Prostate gland (tissue), 2 donors: ENCODE measurements around the gene CDH22. TPM values are rescaled to one million over a fixed set of nuclear protein-coding genes. Genes with fewer than 3 reads are reported as not detected.

ENCODE experiments used
- DNase-seq: peaks from one replicate; pipeline ENCODE4 v3.0.0-alpha.2; 2019; ENCODE audit warnings: low spot score
- H3K27ac ChIP-seq, 2 donors: fragments of 200-600 bp; sonication (generic); 2 replicates each; pipeline ENCODE4 v1.5.1; 2017 to 2019
- H3K27me3 ChIP-seq: fragments of 200-600 bp; sonication (generic); replicated peaks from 2 replicates; pipeline ENCODE4 v1.5.1; 2019; ENCODE audit not compliant: insufficient read depth
- H3K36me3 ChIP-seq, 2 donors: fragments of 200-600 bp; sonication (generic); 1 replicate in 1 of 2; 2 replicates in 1 of 2; pipeline versions ENCODE4 v1.5.1 to v1.8.1; 2017 to 2019
- H3K4me1 ChIP-seq: fragments of 200-600 bp; sonication (generic); replicated peaks from 2 replicates; pipeline ENCODE4 v1.5.1; 2019
- H3K4me3 ChIP-seq, 2 donors: fragments of 200-600 bp; sonication (generic); 2 replicates each; pipeline ENCODE4 v1.5.1; 2017 to 2019
- H3K9me3 ChIP-seq: fragments of 200-600 bp; sonication (generic); 2 replicates; pipeline ENCODE4 v1.5.1; 2017
- CTCF ChIP-seq, 4 experiments: fragments of 200-600 bp in 2 of 4; fragments of 450-650 bp in 2 of 4; sonication (generic) in 2 of 4; IDR thresholded peaks; 1 replicate in 3 of 4; 2 replicates in 1 of 4; pipeline ENCODE4 v1.5.1; 2016 to 2019; ENCODE audit warnings: antibody characterized with exemption in 4 of 4, mild to moderate bottlenecking in 2 of 4, moderate library complexity in 2 of 4
- POLR2A ChIP-seq: fragments of 450-650 bp; IDR thresholded peaks from one replicate; pipeline ENCODE4 v1.6.1; 2016; ENCODE audit warnings: antibody characterized with exemption, mild to moderate bottlenecking
- POLR2AphosphoS5 ChIP-seq: sonication (generic); formaldehyde crosslinking; IDR thresholded peaks from one replicate; pipeline ENCODE4 v1.6.1; 2017; ENCODE audit warnings: antibody characterized with exemption
- WGBS: methylation state at CpG from one replicate; pipeline ENCODE4 v1.1.5; 2018; 5-methylcytosine and 5-hydroxymethylcytosine counted together
- intact Hi-C: fragments of 100-400 bp; cut with DNase I; formaldehyde crosslinking; loops from one replicate; pipeline ENCODE4 v1.14.2; 2022
- total RNA-seq, 2 donors: library from RNA; depleted of rRNA; stranded (reverse); fragments of >200 nt; gene quantifications; one replicate each; pipeline ENCODE4 v1.1.0, GENCODE V29; 2016

CDH22 gene
- total RNA-seq, 2 donors from 2014 or later: 1.9 to 3.3 TPM

- intact Hi-C loops: loop anchor here (10.0 kb wide), 1 partner anchor 333 kb away; the partner anchor contains the start of gene TP53RK
- no peaks in the 10 kb centered on the region for H3K4me1 ChIP-seq
- H3K36me3 ChIP-seq: no peaks in the 10 kb centered on the region
- H3K27ac ChIP-seq: no peak overlapping the region
- 88% methylated on average over 7 of the region's 7 CpGs for WGBS
- DNase-seq: no peak
- no peak for TF ChIP-seq CTCF (IDR thresholded peaks at IDR 0.05)
- H3K9me3 ChIP-seq: no peaks in the 10 kb centered on the region
- no peaks in the 10 kb centered on the region for H3K27me3 ChIP-seq
- no peak overlapping the region for H3K4me3 ChIP-seq
Measured at GRCh38 chr20:46351357-46352058, 43.2 kb upstream of the CDH22 start.

GRCh38 chr20:46350986-46351267 is 42.6 kb upstream of the CDH22 start:
- Histone ChIP-seq H3K27me3 (no peaks in the 10 kb centered on the region), H3K4me1 (no peaks in the 10 kb centered on the region), H3K4me3 (no peak overlapping the region), H3K27ac (no peak overlapping the region), H3K9me3 (no peaks in the 10 kb centered on the region), H3K36me3 (no peaks in the 10 kb centered on the region)
- intact Hi-C loops: loop anchor here (10.0 kb wide), 1 partner anchor 334 kb away; the partner anchor contains the start of gene TP53RK
- no peak for TF ChIP-seq POLR2A
- TF ChIP-seq CTCF (IDR thresholded peaks at IDR 0.05): no peak
- TF ChIP-seq POLR2AphosphoS5: no peak
- WGBS: 85% methylated on average over 8 of the region's 8 CpGs
- no peak for DNase-seq

GRCh38 chr20:46350201-46350985 is 42.1 kb upstream of the CDH22 start:
- Histone ChIP-seq H3K4me1 (no peaks in the 10 kb centered on the region), H3K27me3 (no peaks in the 10 kb centered on the region), H3K4me3 (no peak overlapping the region), H3K27ac (no peak overlapping the region), H3K36me3 (no peaks in the 10 kb centered on the region), H3K9me3 (no peaks in the 10 kb centered on the region)
- WGBS: 68% methylated on average over 13 of the region's 13 CpGs
- no peak for TF ChIP-seq POLR2A
- TF ChIP-seq POLR2AphosphoS5: no peak
- TF ChIP-seq CTCF (IDR thresholded peaks at IDR 0.05): no peak
- DNase-seq: no peak
- intact Hi-C loops: loop anchor here (10.0 kb wide), 1 partner anchor 334 kb away; the partner anchor contains the start of gene TP53RK

- Histone ChIP-seq H3K27ac (no peak overlapping the region), H3K9me3 (no peaks in the 10 kb centered on the region), H3K4me1 (no peaks in the 10 kb centered on the region), H3K36me3 (no peaks in the 10 kb centered on the region), H3K27me3 (no peaks in the 10 kb centered on the region), H3K4me3 (no peak overlapping the region)
- intact Hi-C loops: loop anchor here (5.0 to 10.0 kb wide), 2 partner anchors 217 to 335 kb away; partner anchors contain the start of gene TP53RK
- 55% methylated on average over 4 of the region's 4 CpGs for WGBS
- TF ChIP-seq POLR2A: no peak
- no peak for TF ChIP-seq POLR2AphosphoS5
- no peak for TF ChIP-seq CTCF (IDR thresholded peaks at IDR 0.05)
- DNase-seq: no peak
Measured at GRCh38 chr20:46349742-46350056, 41.4 kb upstream of the CDH22 start.
